DND-41 (cell line): Measurements from ENCODE around the gene LPAR1.

Experiments
- CTCF ChIP-seq: IDR thresholded peaks from 2 replicates; pipeline ENCODE4 v1.5.1; 2012; ENCODE audit warnings: borderline replicate concordance, low read length, moderate library complexity, mild to moderate bottlenecking; ENCODE audit not compliant: poor library complexity, severe bottlenecking; ENCODE audit errors: extremely low read depth
- EZH2 ChIP-seq: IDR thresholded peaks from 3 replicates; pipeline ENCODE4 v1.6.1; 2012; ENCODE audit warnings: borderline replicate concordance, low read depth, mild to moderate bottlenecking, moderate library complexity, low read length, inconsistent platforms; ENCODE audit not compliant: severe bottlenecking

GRCh38 chr9:110911659-110912418 lies 126.4 kb downstream of the LPAR1 start:
- TF ChIP-seq CTCF (no peak), EZH2 (no peak)
